SK-N-MC (cell line): ENCODE results near the gene PLBD2.

Experiments used
- DNase-seq: peaks from one replicate; pipeline ENCODE4 v3.0.0-alpha.2; 2011; ENCODE audit warnings: low read depth, low spot score
- H3K27ac ChIP-seq: fragments of 200-600 bp; sonication (generic); 2 replicates; pipeline ENCODE4 v1.5.1; 2016; ENCODE audit warnings: mixed run types
- H3K36me3 ChIP-seq: fragments of 200-600 bp; sonication (generic); 2 replicates; pipeline ENCODE4 v1.6.1; 2017; ENCODE audit warnings: antibody characterized with exemption, low read length, mixed read lengths; ENCODE audit not compliant: insufficient read depth
- H3K4me3 ChIP-seq: fragments of 200-600 bp; sonication (generic); 2 replicates; pipeline ENCODE4 v1.5.1; 2016
- H3K9ac ChIP-seq: fragments of 200-600 bp; sonication (generic); 2 replicates; pipeline ENCODE4 v1.8.0; 2017; ENCODE audit warnings: mixed run types, mixed read lengths; ENCODE audit not compliant: insufficient read length
- H3K9me3 ChIP-seq: fragments of 200-600 bp; sonication (generic); 2 replicates; pipeline ENCODE4 v1.6.1; 2017; ENCODE audit warnings: low read depth, mild to moderate bottlenecking, antibody characterized with exemption, low read length, moderate library complexity, mixed read lengths
- EZH2 ChIP-seq: fragments of 200-600 bp; sonication (generic); IDR thresholded peaks from one replicate; pipeline ENCODE4 v1.6.1; 2017; ENCODE audit warnings: antibody characterized with exemption
- FOXP2 ChIP-seq: optimal IDR thresholded peaks from 2 replicates; pipeline ENCODE3; 2011; ENCODE audit warnings: mild to moderate bottlenecking, moderate library complexity; ENCODE audit not compliant: insufficient read depth; ENCODE audit errors: extremely low read length, control extremely low read depth
- POLR2AphosphoS5 ChIP-seq: IDR thresholded peaks from 2 replicates; pipeline ENCODE4 v1.6.1; 2012; ENCODE audit warnings: mild to moderate bottlenecking, low read depth, low read length, borderline replicate concordance

PLBD2 gene

DNA sequence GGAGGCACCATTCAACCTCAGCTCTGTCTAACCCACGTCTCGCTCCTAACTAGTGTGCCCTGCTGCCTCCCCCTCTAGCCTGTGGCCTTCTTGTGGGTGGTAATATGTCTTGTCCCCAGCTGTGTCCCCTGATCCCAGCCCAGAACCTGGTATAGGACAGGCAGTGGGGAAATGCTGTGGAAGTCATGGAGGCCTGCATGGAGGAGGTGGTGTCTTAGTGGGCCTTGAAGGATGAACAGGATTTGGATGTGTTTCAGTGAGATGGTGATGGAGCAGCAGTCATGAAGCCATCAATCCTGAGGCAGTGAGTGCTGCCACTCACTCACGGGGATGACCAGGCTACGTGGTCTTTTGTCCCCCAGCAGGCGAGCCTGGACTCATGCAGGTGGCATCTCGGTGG lies 13.4 kb downstream of the PLBD2 start:
- Histone ChIP-seq H3K27ac (no peak overlapping the region), H3K4me3 (no peak overlapping the region), H3K9ac (no peak overlapping the region), H3K36me3 (peaks cover 3% of the 10 kb centered on the region; the same call in 1 of the 2 replicates), H3K9me3 (no peaks in the 10 kb centered on the region)
- TF ChIP-seq POLR2AphosphoS5 = no peak
- TF ChIP-seq EZH2 = no peak
- TF ChIP-seq FOXP2 = no peak
- DNase-seq = no peak

DNA sequence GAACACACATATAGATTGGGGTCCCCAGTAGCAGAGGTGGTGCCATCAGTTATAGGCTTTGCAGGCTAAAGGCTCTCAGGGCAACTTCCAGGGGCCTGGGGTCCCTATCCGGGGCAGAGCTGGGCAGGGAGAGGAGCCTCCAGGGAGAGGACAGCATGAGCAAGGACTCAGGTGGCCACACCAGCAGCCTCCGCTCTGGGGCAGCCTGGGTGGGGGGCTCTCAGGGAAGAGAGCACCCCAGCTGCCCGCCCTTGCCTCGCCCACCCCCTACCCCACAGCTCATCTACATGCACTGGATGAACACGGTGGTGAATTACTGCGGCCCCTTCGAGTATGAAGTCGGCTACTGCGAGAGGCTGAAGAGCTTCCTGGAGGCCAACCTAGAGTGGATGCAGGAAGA lies 14.0 kb downstream of the PLBD2 start:
- Histone ChIP-seq H3K9ac (no peak overlapping the region), H3K9me3 (no peaks in the 10 kb centered on the region), H3K27ac (no peak overlapping the region), H3K4me3 (no peak overlapping the region), H3K36me3 (peaks cover 3% of the 10 kb centered on the region; the same call in 1 of the 2 replicates)
- no peak for DNase-seq
- TF ChIP-seq EZH2 = no peak
- TF ChIP-seq FOXP2 = no peak
- no peak for TF ChIP-seq POLR2AphosphoS5

DNA sequence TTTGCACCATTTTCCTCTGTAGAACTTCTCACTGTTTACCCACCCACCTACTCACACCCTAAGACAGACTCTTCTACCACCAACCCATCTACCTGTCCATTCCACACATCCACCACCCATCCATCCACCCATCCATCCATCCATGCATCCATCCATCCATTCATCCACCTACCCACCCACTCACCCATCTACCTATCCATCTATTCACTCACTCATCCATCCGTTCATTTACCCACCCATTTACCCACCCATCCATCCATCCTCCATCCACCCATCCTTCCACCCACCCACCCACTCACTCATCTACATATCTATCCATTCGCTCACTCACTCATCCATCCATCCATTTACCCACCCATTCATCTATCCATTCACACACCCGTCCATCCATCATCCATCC lies 15.1 kb downstream of the PLBD2 start:
- no peak for DNase-seq
- H3K36me3 ChIP-seq = peaks cover 3% of the 10 kb centered on the region; the same call in 1 of the 2 replicates
- H3K9me3 ChIP-seq = no peaks in the 10 kb centered on the region
- TF ChIP-seq FOXP2 (no peak), POLR2AphosphoS5 (no peak), EZH2 (no peak)
- no peak overlapping the region for H3K27ac ChIP-seq
- H3K9ac ChIP-seq = no peak overlapping the region
- no peak overlapping the region for H3K4me3 ChIP-seq

DNA sequence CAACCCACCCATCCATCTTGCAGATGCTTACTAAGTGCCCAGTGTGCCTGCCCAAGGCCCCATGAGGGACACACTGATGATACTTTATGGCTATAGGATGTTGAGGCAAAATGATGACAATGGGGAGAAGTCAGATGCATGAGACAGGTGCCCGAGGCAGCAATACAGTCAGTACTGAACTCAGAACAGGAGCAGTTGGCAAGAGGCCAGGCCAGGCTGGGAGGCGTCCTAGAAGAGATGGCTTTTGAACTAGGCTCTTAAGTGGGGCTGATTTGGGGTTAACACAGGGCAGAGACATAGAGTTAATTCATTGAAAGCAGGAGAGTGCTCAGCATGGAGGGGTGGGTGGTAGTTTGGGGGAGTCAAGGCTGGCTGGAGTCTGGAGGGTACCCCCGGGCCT lies 15.6 kb downstream of the PLBD2 start:
- H3K9ac ChIP-seq = no peak overlapping the region
- TF ChIP-seq POLR2AphosphoS5 = no peak
- no peak for TF ChIP-seq EZH2
- no peak for TF ChIP-seq FOXP2
- no peaks in the 10 kb centered on the region for H3K9me3 ChIP-seq
- H3K27ac ChIP-seq = no peak overlapping the region
- peaks cover 3% of the 10 kb centered on the region; the same call in 1 of the 2 replicates for H3K36me3 ChIP-seq
- DNase-seq = no peak
- no peak overlapping the region for H3K4me3 ChIP-seq

DNA sequence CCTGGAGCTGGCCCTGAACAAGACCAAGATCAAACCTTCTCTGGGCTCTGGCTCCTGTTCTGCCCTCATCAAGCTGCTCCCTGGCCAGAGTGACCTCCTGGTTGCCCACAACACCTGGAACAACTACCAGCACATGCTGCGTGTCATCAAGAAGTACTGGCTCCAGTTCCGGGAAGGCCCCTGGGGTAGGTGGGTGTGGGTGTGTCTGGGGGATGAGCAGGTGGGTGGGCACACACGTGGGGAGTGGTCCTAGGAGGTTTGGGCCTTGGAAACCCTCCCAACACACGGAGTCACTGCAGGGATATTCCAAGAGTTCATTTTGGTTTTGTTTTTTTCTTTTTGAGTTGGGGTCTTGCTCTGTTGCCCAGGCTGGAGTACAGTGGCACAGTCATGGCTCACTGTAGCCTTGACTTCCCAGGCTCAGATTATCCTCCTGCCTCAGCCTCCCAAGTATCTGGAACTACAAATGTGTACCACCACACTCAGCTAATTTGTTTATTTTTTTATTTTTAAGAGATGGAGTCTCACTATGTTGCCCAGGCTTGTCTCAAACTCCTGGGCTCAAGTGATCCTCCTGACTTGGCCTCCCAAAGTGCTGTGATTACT lies 16.5 kb downstream of the PLBD2 start:
- H3K27ac ChIP-seq = no peak overlapping the region
- TF ChIP-seq EZH2 (no peak), POLR2AphosphoS5 (no peak)

DNA sequence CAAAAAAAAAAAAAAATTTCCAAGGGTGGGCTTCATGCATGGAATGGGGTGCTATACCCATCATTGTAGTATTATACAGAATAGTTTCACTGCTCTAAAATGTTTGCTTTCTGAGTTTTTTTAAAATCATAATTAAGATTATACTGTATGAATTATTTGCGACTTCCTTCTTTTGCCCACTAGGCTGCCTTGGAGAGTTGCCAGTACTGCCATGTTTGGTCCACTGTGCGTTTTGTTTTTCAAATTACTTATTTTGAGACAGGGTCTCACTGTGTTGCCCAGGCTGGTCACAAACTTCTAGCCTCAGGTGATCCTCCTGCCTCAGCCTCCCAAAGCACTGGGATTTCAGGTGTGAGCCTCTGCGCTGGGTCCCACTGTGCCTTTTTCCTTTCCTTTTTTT lies 19.9 kb downstream of the PLBD2 start:
- no peaks in the 10 kb centered on the region for H3K9me3 ChIP-seq
- no peak for DNase-seq
- H3K4me3 ChIP-seq = no peak overlapping the region
- TF ChIP-seq POLR2AphosphoS5 (no peak), EZH2 (no peak), FOXP2 (no peak)
- H3K9ac ChIP-seq = no peak overlapping the region
- no peak overlapping the region for H3K27ac ChIP-seq
- H3K36me3 ChIP-seq = peaks cover 3% of the 10 kb centered on the region; the same call in 1 of the 2 replicates

More for the DNA sequence above, 16.5 kb downstream of the PLBD2 start:
- Histone ChIP-seq H3K9me3 (no peaks in the 10 kb centered on the region), H3K36me3 (peaks cover 3% of the 10 kb centered on the region; the same call in 1 of the 2 replicates), H3K4me3 (no peak overlapping the region), H3K9ac (no peak overlapping the region)
- DNase-seq = no peak

DNA sequence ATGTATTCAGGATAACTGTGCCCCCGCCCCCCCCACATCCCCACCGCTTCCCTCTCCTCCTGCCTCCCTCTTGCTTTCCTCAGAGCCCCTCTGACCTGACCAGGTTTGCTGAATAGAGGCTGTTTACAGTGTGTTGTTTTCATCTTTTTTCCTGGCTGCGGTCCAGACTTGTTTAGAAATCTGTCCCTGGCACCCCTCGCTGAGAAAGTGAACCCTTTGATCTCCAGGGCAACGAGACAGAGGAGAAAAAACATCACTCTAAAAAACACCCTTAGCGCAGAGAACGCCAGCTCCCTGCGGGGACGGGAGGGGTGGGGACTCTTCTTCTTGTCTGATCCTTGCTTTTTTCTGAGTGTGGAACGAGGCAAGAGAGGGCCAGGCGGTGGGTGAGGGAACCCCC lies 22.8 kb downstream of the PLBD2 start:
- H3K27ac ChIP-seq = no peak overlapping the region
- H3K36me3 ChIP-seq = no peaks in the 10 kb centered on the region; the same call in 1 of the 2 replicates
- H3K9ac ChIP-seq = no peak overlapping the region
- no peak overlapping the region for H3K4me3 ChIP-seq
- no peaks in the 10 kb centered on the region for H3K9me3 ChIP-seq
- no peak for DNase-seq
- no peak for TF ChIP-seq EZH2
- TF ChIP-seq FOXP2 = no peak
- TF ChIP-seq POLR2AphosphoS5 = no peak

DNA sequence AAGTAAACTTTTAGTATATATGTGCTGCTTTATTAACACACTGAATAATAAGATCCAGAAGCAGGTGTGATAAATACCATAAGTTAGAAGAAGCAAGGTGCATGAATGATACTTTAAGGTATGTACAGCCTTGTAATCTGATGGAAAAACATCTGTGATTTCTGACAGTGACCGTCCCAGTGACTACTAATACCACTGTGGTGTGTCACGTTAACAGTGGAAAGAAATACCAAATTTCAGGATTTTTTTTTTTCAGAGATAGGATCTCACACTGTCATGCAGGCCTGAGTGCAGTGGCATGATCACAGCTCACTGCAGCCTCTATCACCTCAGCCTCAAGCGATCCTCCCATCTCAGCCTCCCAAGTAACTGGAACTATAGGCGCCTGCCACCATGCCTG lies 23.8 kb downstream of the PLBD2 start:
- no peaks in the 10 kb centered on the region; the same call in 1 of the 2 replicates for H3K36me3 ChIP-seq

DNA sequence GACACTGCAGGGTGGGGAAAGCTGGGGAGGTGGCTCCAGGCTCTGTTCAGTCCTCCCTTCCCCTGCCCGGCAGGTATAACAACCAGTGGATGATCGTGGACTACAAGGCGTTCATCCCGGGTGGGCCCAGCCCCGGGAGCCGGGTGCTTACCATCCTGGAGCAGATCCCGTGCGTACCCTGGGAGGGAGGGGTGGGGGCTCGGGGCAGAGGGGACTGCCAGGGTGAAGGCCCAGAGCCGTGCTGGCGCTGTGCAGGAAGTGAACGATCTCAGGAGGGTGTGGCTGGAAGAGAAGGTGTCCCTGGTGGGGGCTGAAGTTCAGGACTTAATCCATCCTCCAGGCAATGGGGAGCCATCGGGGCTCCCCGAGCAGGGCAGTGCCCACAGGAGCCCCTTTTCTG lies 26.4 kb downstream of the PLBD2 start:
- H3K9ac ChIP-seq = no peak overlapping the region
- H3K27ac ChIP-seq = no peak overlapping the region
- no peak overlapping the region for H3K4me3 ChIP-seq
- no peaks in the 10 kb centered on the region; the same call in 1 of the 2 replicates for H3K36me3 ChIP-seq
- no peaks in the 10 kb centered on the region for H3K9me3 ChIP-seq
- no peak for DNase-seq
- TF ChIP-seq FOXP2 (no peak), EZH2 (no peak), POLR2AphosphoS5 (no peak)

More for the DNA sequence above, 23.8 kb downstream of the PLBD2 start:
- no peak for TF ChIP-seq POLR2AphosphoS5
- no peak for TF ChIP-seq FOXP2
- TF ChIP-seq EZH2 = no peak
- H3K27ac ChIP-seq = no peak overlapping the region
- DNase-seq = no peak
- H3K9ac ChIP-seq = no peak overlapping the region
- no peaks in the 10 kb centered on the region for H3K9me3 ChIP-seq
- H3K4me3 ChIP-seq = no peak overlapping the region
